WTC11 (cell line): ENCODE results near the gene SELENOI. TPM values are rescaled to one million over a fixed set of nuclear protein-coding genes. Genes with fewer than 3 reads are reported as not detected.

Experiments used
- ATAC-seq: fragments of 200-7000 bp; cut with Tn5 transposase; 2 replicates; pipeline ENCODE4 v1.10.0; 2021; ENCODE audit warnings: mild to moderate bottlenecking, moderate library complexity
- CTCF ChIA-PET: fragments of 300-600 bp; sonication (Branson Sonifier 250); formaldehyde crosslinking; loops from one replicate; lab custom pipeline; 2021; ENCODE audit warnings: antibody characterized with exemption; lab: Charles Lee
- POLR2A ChIA-PET: fragments of 350-600 bp; sonication (Branson Sonifier 250); formaldehyde crosslinking; loops from one replicate; lab custom pipeline; 2021; ENCODE audit warnings: antibody characterized with exemption; lab: Charles Lee
- DNase-seq: peaks from one replicate; pipeline ENCODE4 v3.0.0; 2021; ENCODE audit warnings: low spot score
- H3K27ac Mint-ChIP-seq: 2 replicates; pipeline ENCODE4 v1.8.0; 2021; ENCODE audit warnings: mixed read lengths
- H3K27me3 Mint-ChIP-seq: 2 replicates; pipeline ENCODE4 v1.8.0; 2021; ENCODE audit warnings: low read depth, mild to moderate bottlenecking, moderate library complexity, mixed read lengths
- H3K36me3 Mint-ChIP-seq: 2 replicates; pipeline ENCODE4 v1.8.0; 2021; ENCODE audit warnings: mixed read lengths
- H3K4me1 Mint-ChIP-seq: 2 replicates; pipeline ENCODE4 v1.8.0; 2022; ENCODE audit warnings: mixed read lengths
- H3K4me3 Mint-ChIP-seq: 2 replicates; pipeline ENCODE4 v1.8.0; 2021; ENCODE audit warnings: mild to moderate bottlenecking, moderate library complexity, mixed read lengths
- H3K9me3 Mint-ChIP-seq: 2 replicates; pipeline ENCODE4 v1.8.0; 2021; ENCODE audit warnings: mixed read lengths
- AR ChIP-seq: fragments of 250-450 bp; sonication (Bioruptor Pico); IDR thresholded peaks from 2 replicates; pipeline ENCODE4 v1.9.0; 2021; ENCODE audit warnings: mild to moderate bottlenecking
- CREM ChIP-seq: sonication (generic); formaldehyde crosslinking; IDR thresholded peaks from 2 replicates; pipeline ENCODE4 v1.8.1; 2022; ENCODE audit warnings: mild to moderate bottlenecking, missing genetic modification reagents, moderate library complexity
- E2F5 ChIP-seq: sonication (generic); formaldehyde crosslinking; IDR thresholded peaks from 2 replicates; pipeline ENCODE4 v1.8.1; 2022; ENCODE audit warnings: mild to moderate bottlenecking, moderate library complexity, missing genetic modification reagents
- ESRRA ChIP-seq: sonication (generic); formaldehyde crosslinking; IDR thresholded peaks from 2 replicates; pipeline ENCODE4 v1.8.1; 2022; ENCODE audit warnings: mild to moderate bottlenecking, missing genetic modification reagents, borderline replicate concordance
- ETV6 ChIP-seq: sonication (generic); formaldehyde crosslinking; IDR thresholded peaks from 2 replicates; pipeline ENCODE4 v1.8.1; 2022; ENCODE audit warnings: mild to moderate bottlenecking, missing genetic modification reagents
- HMGA2 ChIP-seq: fragments of 250-450 bp; sonication (Bioruptor Pico); IDR thresholded peaks from 2 replicates; pipeline ENCODE4 v1.4.0; 2021; ENCODE audit warnings: mild to moderate bottlenecking, moderate library complexity
- MAX ChIP-seq: sonication (generic); formaldehyde crosslinking; IDR thresholded peaks from 2 replicates; pipeline ENCODE4 v1.8.0; 2022; ENCODE audit warnings: mild to moderate bottlenecking, missing genetic modification reagents
- NR2C2 ChIP-seq: sonication (generic); formaldehyde crosslinking; IDR thresholded peaks from 2 replicates; pipeline ENCODE4 v1.8.0; 2022; ENCODE audit warnings: mild to moderate bottlenecking, missing genetic modification reagents
- RORB ChIP-seq: fragments of 250-450 bp; sonication (Bioruptor Pico); IDR thresholded peaks from 2 replicates; pipeline ENCODE4 v1.9.0; 2021; ENCODE audit warnings: mild to moderate bottlenecking
- USF1 ChIP-seq: sonication (generic); formaldehyde crosslinking; IDR thresholded peaks from 2 replicates; pipeline ENCODE4 v1.8.0; 2022; ENCODE audit warnings: mild to moderate bottlenecking, missing genetic modification reagents
- ZNF263 ChIP-seq: sonication (generic); formaldehyde crosslinking; IDR thresholded peaks from 2 replicates; pipeline ENCODE4 v1.8.1; 2022; ENCODE audit warnings: low read depth, mild to moderate bottlenecking, moderate library complexity, missing genetic modification reagents
- ZNF425 ChIP-seq: fragments of 250-450 bp; sonication (Bioruptor Pico); conservative IDR thresholded peaks from 2 replicates; pipeline ENCODE4 v1.9.0; 2021; ENCODE audit warnings: mild to moderate bottlenecking
- ZNF671 ChIP-seq: fragments of 250-450 bp; sonication (Bioruptor Pico); IDR thresholded peaks from 2 replicates; pipeline ENCODE4 v1.8.0; 2021; ENCODE audit warnings: mild to moderate bottlenecking
- total RNA-seq: library from RNA; stranded (reverse); gene quantifications from 3 replicates; pipeline ENCODE4 v1.2.3, GENCODE V29; 2021
- TF ChIP-seq, protein P1 (sequence below): sonication (generic); formaldehyde crosslinking; IDR thresholded peaks from 2 replicates; pipeline ENCODE4 v1.8.1; 2023; ENCODE audit warnings: mild to moderate bottlenecking, missing genetic modification reagents, moderate library complexity
- TF ChIP-seq, protein P2 (sequence below): sonication (generic); formaldehyde crosslinking; IDR thresholded peaks from 2 replicates; pipeline ENCODE4 v1.8.0; 2023; ENCODE audit warnings: mild to moderate bottlenecking, missing genetic modification reagents
- TF ChIP-seq, protein P3 (sequence below): sonication (generic); formaldehyde crosslinking; IDR thresholded peaks from 2 replicates; pipeline ENCODE4 v1.8.1; 2023; ENCODE audit warnings: mild to moderate bottlenecking, moderate library complexity, missing genetic modification reagents

The SELENOI gene
- total RNA-seq, 1 experiment from 2014 or later, result 53.1 TPM

DNA sequence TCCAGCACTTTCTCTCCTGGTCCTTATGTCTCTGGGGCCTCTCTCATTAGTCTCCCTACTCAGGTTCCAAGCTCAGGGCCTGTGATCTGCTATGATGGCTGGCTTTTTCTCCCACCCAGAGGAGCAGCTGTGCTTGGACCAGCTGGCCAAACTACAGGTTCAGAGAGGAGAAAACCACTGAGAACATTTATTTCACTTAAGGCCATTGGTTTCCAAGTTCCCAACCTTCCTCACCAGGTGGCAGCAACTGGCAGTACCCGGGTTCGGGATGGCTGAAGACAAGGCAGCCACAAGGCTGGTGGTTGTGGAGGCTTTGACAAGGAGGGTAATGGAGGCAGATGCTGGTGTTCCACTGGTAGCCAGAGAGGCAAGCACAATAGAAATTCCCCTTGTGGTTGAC, 29.9 kb upstream of the SELENOI start:
- no peaks in the 10 kb centered on the region for H3K36me3 Mint-ChIP-seq
- H3K4me1 Mint-ChIP-seq, result peaks cover 37% of the 10 kb centered on the region
- peak; percentile 6; the same call in 1 of the 2 replicates for ATAC-seq
- CTCF ChIA-PET, result interaction anchor here (0.6 to 3.8 kb wide), 9 partner anchors 14 to 188 kb away, joined by 3 to 33 read pairs (median 4); partner anchors contain the start of genes HADHA, HADHB and SELENOI
- no peak overlapping the region for H3K4me3 Mint-ChIP-seq
- no peaks in the 10 kb centered on the region for H3K27me3 Mint-ChIP-seq
- H3K27ac Mint-ChIP-seq, result peak overlapping the region; percentile 60; the same call in 1 of the 2 replicates
- no peaks in the 10 kb centered on the region for H3K9me3 Mint-ChIP-seq
- TF ChIP-seq NR2C2, result no peak
- no peak for TF ChIP-seq ESRRA
- TF ChIP-seq MAX (CRISPR knock-in tag), result no peak
- no peak for TF ChIP-seq CREM
- TF ChIP-seq, all 79 proteins: peak for 0
- POLR2A ChIA-PET, result interaction anchor here (0.6 kb wide), 1 partner anchor 9 kb away, joined by 7 read pairs; no protein-coding TSS in a partner anchor
- no peak for DNase-seq

DNA sequence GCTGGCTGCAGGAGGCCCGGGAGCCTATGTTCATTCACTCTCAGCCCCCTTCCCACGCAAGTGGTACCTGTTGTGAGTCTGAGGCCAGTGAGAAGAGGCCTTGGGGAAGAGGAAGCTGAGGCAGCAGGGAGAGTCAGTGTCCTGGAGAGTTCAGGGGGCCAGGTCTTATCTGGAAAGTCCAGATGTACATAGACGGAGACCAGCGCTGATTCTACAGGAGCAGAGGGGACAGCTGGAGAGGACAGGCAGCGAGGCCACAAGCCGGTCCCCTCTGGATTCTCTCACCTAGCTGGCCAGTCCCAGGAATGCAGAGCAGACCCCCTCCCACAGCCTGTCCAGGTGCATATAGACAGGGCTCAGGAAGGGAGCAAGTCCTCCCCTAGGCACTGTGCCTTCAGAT, 29.1 kb upstream of the SELENOI start:
- ChIA-PET CTCF (interaction anchor here (0.6 to 3.8 kb wide), 8 partner anchors 14 to 153 kb away, joined by 3 to 33 read pairs (median 3); partner anchors contain the start of genes HADHA, HADHB and SELENOI), POLR2A (interaction anchor here (1.4 kb wide), 1 partner anchor 17 kb away, joined by 5 read pairs; no protein-coding TSS in a partner anchor)
- Mint-ChIP-seq H3K4me3 (no peak overlapping the region), H3K36me3 (no peaks in the 10 kb centered on the region), H3K27ac (no peak overlapping the region), H3K27me3 (no peaks in the 10 kb centered on the region), H3K4me1 (peaks cover 37% of the 10 kb centered on the region), H3K9me3 (no peaks in the 10 kb centered on the region)
- DNase-seq (no peak), ATAC-seq (no peak)
- TF ChIP-seq E2F5 (CRISPR knock-in tag), result no peak
- TF ChIP-seq, protein P1, sequence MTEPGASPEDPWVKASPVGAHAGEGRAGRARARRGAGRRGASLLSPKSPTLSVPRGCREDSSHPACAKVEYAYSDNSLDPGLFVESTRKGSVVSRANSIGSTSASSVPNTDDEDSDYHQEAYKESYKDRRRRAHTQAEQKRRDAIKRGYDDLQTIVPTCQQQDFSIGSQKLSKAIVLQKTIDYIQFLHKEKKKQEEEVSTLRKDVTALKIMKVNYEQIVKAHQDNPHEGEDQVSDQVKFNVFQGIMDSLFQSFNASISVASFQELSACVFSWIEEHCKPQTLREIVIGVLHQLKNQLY, result no peak
- no peak for TF ChIP-seq ZNF263
- TF ChIP-seq, protein P2, sequence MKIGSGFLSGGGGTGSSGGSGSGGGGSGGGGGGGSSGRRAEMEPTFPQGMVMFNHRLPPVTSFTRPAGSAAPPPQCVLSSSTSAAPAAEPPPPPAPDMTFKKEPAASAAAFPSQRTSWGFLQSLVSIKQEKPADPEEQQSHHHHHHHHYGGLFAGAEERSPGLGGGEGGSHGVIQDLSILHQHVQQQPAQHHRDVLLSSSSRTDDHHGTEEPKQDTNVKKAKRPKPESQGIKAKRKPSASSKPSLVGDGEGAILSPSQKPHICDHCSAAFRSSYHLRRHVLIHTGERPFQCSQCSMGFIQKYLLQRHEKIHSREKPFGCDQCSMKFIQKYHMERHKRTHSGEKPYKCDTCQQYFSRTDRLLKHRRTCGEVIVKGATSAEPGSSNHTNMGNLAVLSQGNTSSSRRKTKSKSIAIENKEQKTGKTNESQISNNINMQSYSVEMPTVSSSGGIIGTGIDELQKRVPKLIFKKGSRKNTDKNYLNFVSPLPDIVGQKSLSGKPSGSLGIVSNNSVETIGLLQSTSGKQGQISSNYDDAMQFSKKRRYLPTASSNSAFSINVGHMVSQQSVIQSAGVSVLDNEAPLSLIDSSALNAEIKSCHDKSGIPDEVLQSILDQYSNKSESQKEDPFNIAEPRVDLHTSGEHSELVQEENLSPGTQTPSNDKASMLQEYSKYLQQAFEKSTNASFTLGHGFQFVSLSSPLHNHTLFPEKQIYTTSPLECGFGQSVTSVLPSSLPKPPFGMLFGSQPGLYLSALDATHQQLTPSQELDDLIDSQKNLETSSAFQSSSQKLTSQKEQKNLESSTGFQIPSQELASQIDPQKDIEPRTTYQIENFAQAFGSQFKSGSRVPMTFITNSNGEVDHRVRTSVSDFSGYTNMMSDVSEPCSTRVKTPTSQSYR, result no peak
- TF ChIP-seq ETV6 (CRISPR knock-in tag), result no peak

DNA sequence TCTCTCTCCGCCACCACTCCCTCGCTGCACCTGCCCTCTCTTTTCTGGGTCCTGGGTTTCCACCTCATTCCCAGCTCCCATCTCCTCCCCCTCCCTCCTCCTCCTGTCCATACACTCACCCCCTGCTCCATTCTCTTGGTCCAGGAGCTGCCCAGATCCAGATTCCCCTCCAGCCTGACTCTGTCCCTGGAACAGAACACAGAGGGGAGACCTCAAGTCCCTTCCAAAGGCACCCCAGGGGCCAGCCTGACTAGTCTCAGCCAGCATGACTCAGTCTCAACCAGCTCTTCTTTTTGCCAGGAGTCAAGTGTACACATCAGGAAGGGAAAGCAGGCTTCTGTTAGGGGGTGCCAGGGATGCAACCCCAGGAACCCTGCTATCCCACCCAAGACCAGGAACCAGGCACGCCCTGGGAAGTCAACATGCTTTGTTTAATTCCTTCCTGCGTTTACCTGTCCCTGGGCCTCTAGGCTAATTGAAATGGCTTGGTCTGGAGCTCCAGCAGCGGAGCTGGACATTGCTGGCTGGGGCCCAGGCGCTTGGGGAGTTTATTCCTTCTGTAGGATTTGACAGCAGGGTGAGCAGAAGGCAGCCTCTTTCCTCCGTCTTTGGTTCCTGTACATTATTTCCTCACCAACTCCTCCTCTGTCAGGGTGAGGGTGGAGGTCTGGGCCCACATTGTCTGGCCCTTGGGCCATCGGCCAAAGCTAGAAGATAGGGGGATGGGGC, 28.4 kb upstream of the SELENOI start:
- no peak for ATAC-seq
- H3K27me3 Mint-ChIP-seq, result no peaks in the 10 kb centered on the region
- no peak overlapping the region for H3K27ac Mint-ChIP-seq
- H3K9me3 Mint-ChIP-seq, result no peaks in the 10 kb centered on the region
- no peak for TF ChIP-seq ZNF671 (CRISPR knock-in tag)
- no peak for TF ChIP-seq ESRRA
- no peak for TF ChIP-seq HMGA2 (CRISPR knock-in tag)
- no peak for TF ChIP-seq USF1
- no peak for TF ChIP-seq AR (CRISPR knock-in tag)
- TF ChIP-seq, protein P3, sequence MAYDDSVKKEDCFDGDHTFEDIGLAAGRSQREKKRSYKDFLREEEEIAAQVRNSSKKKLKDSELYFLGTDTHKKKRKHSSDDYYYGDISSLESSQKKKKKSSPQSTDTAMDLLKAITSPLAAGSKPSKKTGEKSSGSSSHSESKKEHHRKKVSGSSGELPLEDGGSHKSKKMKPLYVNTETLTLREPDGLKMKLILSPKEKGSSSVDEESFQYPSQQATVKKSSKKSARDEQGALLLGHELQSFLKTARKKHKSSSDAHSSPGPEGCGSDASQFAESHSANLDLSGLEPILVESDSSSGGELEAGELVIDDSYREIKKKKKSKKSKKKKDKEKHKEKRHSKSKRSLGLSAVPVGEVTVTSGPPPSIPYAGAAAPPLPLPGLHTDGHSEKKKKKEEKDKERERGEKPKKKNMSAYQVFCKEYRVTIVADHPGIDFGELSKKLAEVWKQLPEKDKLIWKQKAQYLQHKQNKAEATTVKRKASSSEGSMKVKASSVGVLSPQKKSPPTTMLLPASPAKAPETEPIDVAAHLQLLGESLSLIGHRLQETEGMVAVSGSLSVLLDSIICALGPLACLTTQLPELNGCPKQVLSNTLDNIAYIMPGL (CRISPR knock-in tag), result no peak
- TF ChIP-seq ZNF425 (CRISPR knock-in tag), result no peak
- no peak for TF ChIP-seq RORB (CRISPR knock-in tag)
- no peak for DNase-seq
- ChIA-PET CTCF (interaction anchor here (1.0 to 2.1 kb wide), 6 partner anchors 9 to 133 kb away, joined by 3 to 7 read pairs (median 3); partner anchors contain the start of gene SELENOI), POLR2A (interaction anchor here (1.2 to 1.4 kb wide), 2 partner anchors 10 to 18 kb away, joined by 3 to 5 read pairs; no protein-coding TSS in a partner anchor)
- H3K4me3 Mint-ChIP-seq, result no peak overlapping the region
- H3K4me1 Mint-ChIP-seq, result peaks cover 37% of the 10 kb centered on the region
- H3K36me3 Mint-ChIP-seq, result no peaks in the 10 kb centered on the region
